Activated CD4-positive, alpha-beta T cell treated with anti-CD3 and anti-CD28 coated beads, Interleukin-10, Interleukin-2, amounts not matched to agents 100 ng/mL and 50 ng/mL, durations not matched to agents 16 hours and 8 hours (primary cell): Measurements from ENCODE around the gene HSPA12B.

Experiments used
- DNase-seq: peaks from one replicate; pipeline ENCODE4 v3.0.0-alpha.2; 2020

HSPA12B gene

DNA sequence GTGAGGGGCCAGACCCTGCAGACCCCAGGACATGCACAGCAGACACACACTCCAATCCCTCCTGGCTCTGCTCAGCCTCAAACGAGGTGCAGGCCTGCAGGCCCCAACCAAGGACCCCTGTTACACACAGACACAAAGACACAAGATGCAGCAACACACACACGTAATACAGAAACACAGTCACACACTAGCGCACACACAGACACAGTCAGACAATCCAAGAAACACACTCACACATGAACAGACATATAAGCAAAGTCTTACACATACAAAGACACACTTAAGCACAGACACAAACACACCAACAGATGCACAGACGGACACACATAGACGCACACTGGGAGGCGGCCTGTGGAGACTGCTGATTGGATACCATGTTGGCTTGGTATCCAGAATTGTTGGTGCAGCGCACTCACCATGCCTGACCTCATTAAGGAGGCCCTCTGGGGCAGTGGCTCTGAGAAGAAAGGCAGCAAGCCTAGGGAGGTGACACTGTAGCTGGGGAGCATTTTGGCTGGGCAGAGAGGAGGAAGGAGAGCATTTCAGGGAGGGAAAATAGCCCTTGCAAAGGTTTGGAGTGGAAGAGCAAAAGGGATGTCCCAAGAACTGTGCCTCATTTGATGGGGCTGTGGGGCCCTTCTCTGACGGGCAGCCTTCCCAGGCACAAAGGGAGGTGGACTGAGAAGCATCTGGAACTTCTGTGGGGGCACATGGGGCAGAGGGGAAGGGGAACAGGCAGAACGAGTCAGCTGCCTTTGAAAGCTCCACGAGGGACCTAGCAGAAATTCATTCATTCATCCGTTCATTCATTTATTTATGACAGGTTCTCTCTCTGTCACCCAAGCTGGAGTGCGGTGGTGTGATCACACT is 1.4 kb upstream of the HSPA12B start:
- no peak for DNase-seq

DNA sequence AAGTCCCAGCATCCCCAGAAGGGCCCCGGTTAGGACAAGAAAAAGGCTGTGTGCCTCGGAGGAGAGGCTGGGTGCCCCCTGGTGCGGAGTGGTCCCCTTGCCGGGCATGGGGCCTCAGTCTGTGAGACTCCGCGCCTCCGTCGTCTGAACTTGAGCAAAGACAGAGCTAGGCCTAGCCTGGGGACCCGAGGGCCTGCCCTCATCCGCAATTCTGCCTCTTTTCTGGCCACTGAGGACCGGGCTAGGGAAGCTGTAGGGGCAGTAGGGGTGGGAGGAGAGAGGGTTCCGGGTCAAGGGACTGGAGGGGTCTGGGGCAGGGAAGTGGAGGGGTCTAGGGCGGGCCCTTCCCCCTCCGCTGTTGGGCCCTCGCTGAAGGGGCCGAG is 550 bp upstream of the HSPA12B start:
- DNase-seq: no peak

DNA sequence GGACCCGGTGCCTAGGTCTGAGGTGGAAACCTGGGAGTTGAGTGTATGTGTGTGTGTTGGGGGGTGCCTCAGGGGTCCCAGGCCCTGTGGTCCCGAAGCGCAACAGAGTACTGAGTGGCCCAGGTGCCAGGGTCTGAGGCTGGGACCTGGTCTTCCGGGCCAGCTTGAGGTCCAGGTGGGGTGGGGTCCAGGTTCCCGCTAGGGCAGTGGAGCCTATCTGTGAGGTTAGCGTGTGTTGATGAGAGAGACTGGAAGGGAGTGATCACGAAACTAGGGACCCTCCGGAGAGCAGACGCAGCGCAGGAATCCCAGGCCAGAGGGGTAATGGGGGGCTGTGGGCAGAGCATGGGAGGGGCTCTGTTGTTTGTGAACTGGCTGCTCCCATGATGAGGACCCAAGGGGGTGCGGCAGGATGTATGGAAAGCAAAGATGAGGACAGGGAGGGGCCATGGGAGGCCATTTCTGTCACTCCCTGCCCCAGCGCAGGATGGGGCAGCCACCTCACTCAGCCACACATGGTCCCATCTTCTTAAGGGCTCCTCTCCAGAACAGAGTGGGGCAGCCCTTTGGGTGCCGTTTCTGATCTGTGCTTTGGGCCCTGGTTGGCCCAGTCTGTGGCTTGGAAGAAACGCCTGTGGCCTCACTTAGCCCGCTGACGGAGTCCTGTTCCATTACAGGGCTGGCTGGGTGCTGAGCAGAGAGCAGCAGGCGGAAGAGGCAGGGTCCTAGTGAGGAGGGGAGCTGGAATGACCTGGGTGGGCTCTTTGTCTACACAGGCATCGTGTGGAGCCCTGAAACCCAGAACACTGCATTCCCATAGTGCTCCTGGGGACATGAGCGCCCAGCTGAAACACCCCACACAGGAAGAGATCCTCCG is 872 bp downstream of the HSPA12B start:
- no peak for DNase-seq

DNA sequence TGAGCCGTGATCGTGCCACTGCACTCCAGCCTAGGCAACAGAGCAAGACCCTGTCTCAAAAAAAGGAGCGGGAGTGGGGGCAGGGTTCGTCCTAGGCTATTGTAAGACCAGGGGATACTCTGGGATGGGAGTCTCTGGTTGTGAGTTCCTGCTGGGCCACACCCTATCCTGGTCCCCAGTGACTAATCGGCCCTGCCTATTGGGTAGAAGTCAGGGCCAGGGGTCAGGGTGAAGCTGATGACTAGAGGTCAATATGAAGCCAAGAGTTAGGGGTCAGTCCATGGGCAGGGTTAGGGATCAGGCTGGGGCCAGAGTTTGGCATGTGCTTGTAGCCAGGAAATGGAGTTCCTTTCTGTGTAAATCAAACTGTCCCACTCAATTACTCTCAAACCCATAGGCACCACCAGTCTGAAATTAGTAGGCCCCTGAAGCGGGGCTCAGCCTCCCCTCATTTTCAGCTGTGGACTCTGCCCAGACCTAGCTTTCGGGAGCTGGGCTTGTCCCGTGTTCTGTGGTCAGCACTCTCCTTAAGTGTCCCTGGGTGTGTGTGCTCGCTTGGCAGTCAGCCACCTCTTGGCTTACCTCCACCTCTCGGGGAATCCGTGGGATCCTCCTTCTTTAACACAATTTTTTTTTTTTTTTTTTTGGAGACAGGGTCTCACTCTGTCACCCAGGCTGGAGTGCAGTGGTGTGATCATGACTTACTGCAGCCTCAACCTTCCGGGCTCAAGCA is 1.8 kb downstream of the HSPA12B start:
- DNase-seq: no peak

DNA sequence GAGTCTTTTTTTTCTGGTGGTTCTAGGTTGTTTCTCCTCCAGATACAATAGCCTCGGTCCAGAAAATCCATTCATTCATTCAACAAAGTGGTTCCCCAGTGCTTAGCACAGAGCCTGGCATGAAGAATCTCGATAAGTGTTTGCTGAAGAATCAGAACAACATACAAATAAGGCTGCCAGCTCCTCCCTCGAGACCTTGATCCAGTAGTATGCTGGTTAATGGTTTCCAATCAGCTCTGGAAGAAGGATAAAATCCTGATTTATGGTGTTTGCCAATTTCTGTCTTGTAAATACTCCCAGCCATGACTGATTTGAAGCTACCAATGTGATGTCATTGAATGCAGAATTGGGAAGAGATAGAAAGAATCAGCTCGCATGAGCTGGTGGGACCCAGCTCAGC is 3.3 kb downstream of the HSPA12B start:
- DNase-seq: no peak

DNA sequence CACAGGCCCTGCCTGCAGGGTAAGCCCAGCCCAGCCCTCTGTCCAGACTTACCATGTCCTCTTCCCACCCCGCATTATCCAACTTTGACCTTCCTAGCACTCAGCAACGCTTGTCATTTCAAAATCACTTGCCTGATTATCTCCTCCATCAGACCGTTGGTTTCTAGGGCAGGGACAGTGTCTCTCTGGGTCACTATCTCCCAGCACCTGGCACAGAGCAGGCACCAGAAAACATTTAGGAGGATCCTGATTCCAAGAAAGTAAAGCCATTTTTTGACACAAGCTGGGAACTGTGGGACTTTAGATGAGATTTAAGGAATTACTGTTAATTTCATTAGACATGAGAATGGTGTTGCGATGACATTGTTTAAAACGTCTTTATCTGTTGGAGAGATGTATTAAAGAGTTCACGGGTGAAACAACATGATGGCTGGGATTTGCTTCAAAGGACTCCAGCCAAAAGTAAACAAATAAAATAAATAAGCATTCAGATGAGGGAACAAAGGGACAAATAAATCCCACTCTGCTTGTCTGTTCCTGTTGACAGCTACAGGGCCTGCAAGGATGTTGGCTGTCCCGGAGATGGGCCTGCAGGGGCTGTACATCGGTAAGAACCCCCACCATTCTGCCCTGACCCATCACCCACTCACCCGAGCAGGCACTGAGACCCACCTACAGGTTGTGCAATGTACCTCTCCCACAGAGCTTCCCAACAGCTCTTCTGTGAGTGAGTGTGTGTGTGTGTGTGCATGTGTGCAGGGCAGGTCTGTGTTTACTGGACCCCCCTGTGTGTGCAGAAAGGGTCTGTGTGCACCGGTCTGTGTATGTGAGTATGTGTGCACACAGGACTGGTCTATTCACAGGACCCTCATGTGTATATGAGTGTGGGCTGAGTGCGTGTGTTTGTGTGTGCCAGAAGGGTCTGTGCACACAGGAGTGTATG is 5.9 kb downstream of the HSPA12B start:
- DNase-seq: no peak

DNA sequence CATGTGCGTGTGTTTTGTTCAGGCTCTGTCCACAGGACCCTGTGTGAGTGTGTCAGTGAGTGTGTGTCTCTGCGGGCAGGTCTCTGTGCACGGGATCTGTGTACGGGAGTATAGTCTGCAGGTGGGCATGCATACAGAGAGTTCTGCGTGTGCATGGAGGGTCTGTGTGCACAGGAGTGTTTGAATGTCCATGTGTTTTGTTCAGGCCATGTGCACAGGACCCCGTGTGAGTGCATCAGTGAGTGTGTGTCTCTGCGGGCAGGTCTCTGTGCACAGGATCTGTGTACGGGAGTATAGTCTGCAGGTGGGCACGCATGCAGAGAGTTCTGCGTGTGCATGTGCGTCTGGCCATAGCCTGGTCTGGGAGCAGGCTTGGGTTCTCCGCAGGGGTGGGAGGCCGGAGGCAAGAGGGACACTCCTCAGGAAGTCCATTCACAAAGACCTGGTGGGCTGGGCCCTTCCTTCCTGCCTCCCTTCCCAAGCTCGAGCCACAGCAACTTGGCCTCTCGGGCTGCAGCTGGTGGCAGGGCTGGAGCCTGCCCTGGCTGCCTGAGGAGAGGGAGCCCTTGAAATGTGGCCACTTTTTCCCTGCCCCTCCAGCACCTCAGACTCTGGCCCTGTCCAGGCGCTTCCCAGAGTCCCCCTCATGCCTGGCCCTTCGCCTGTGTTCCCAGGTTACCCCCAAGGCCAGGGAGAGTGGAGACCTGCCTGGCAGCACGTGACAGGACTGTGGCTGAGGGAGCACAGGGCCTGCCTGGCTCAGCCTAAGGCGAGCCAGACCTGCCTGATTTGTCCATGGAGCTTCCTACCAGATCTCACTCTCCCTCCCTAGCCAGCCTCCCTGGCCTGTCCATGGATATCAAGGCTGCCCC is 6.8 kb downstream of the HSPA12B start:
- no peak for DNase-seq

DNA sequence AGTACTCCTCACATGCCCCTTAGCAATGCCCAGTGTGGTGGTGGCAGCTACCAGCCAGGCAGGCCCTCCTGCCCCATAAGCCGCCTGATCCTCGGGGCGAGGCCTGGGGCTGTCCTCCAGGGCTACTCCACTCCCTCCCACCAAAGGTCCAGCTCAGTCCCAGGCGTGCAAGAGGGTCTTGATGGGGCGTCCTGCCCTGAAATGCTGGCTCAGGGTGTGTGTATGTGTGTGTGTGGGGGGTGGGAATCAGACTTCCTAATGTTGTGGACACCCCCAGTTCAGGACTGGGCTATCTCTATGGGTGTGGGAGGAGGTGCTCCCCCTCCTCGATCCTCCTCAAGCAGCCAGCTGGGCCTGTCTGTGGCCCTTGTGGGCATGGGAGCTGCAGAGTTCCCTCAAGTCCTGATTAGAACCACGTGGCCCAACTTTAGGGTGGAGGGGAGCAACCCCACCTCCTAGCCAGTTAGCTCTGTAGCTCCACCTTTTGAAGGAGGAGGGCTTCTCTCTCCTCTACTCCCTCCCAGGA is 7.5 kb downstream of the HSPA12B start:
- DNase-seq: no peak

GRCh38 chr20:3740615-3741301 is 8.3 kb downstream of the HSPA12B start:
- no peak for DNase-seq

- DNase-seq: no peak
These were observed 9.5 kb downstream of the HSPA12B start for GRCh38 chr20:3741836-3742458.

- no peak for DNase-seq
These were observed 10.8 kb downstream of the HSPA12B start for GRCh38 chr20:3743251-3743650.

DNA sequence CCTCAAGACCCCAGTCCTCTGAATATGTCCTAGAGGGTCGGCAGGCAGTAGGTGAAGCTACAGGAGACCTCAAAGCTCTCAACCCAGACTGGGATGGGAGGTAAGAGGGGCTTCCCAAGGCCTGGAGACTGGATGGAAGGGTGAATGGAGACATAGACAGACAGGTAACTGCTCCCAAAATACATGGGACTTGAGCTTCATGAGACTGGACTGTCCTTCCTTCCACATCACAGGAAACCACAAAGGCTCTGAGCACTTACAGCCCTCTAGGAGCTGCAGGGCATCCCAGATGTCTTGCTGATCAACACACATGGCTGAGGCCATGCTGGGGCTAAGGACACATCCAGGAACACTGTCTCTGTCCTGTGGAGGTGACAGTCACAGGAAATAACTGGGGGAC is 11.6 kb downstream of the HSPA12B start:
- DNase-seq: no peak

DNA sequence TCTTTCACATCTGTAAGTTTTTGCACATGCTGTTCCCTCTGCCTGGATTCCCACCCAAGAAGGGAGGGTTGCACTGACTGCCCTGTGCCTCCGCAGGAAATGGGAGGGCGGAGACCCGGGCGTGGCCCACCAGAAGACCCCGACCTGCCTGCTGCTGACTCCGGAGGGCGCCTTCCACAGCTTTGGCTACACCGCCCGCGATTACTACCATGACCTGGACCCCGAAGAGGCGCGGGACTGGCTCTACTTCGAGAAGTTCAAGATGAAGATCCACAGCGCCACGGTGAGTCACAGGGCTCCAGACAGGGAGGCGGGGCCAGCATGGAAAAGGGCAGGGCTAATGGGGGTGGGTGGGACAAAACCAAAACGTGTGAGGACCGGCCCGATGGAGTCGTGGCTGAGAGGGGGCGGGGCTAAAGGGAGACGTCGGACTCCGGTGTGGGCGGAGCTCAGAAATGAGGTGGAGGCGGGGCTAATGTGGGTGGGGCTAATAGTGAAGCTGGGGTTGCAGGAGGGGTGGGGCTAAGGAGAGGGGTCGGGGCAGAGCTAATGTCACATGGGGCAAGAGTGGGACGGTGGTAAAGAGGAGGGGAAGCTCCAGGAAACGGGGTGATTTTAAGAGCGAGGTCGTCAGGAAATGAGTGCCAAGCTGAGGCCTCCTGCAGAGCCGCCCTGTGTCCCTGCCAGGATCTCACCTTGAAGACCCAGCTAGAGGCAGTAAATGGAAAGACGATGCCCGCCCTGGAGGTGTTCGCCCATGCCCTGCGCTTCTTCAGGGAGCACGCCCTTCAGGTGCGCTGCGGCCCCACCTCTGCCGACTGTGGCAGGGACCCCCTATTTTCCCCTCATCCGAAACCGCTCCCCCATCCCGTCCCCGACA is 12.6 kb downstream of the HSPA12B start:
- peak; percentile 72 for DNase-seq

DNA sequence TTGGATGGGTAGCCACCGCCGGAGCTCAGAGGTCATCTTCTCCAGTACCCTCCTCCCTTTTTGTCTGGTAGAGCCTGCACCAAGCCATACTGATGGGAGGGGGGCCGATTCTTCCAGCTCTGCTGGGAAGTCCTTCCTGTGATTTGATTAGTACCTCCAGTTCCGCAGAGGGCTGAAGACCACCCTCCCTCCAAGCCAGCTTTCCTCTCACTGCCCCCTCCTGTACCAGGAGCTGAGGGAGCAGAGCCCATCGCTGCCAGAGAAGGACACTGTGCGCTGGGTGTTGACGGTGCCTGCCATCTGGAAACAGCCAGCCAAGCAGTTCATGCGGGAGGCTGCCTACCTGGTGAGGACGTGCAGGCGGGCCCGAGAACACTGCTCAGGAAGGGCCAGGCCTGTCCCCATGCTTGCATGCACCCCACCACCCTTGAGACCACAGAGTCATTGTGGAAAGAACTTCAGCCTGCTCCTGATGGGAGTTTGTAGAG is 13.2 kb downstream of the HSPA12B start:
- DNase-seq: no peak

- DNase-seq: no peak
These were observed 15.0 kb downstream of the HSPA12B start for GRCh38 chr20:3747471-3747870.

- DNase-seq: no peak
These were observed 15.6 kb downstream of the HSPA12B start for GRCh38 chr20:3748073-3748472.

DNA sequence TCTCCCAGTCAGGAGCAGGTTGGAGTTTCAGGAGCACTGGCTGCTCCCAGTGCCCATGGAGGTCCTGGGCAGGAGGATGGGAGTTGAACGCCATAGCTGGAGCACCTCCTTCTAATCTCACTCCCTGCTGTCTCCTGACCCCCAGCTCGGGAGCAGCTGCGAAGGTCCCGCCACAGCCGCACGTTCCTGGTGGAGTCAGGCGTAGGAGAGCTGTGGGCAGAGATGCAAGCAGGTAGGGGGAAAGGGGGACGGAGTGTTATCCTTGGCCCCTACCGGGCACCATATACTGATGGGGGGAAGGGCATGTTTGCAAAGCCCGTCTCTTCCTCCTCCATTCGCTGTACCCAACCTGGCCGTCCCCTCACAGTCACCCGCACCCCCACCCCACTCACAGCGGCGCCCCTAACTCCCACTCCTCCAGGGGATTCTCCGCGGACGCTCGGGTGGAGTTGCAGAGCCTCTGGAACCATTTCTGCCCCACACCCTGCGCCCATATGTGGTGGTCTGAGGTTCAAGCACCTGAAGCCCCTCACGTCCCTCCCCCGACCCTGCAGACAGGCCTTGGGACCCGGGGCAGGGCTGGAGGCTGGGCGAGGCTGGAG is 16.7 kb downstream of the HSPA12B start:
- no peak for DNase-seq
